IMR-90 (cell line): ENCODE data around the gene VPS26C. TPM values are rescaled to one million over a fixed set of nuclear protein-coding genes. Genes with fewer than 3 reads are reported as not detected.

ENCODE experiments used
- ATAC-seq: fragments of 200-7000 bp; cut with Tn5 transposase; 2 replicates; pipeline ENCODE4 v1.9.1; 2020; ENCODE audit warnings: low read depth, mild to moderate bottlenecking, moderate library complexity
- BruUV-seq: library from RNA; stranded (reverse); fragments of 400-500 nt; replicated peaks from 2 replicates; lab custom pipeline; 2021; lab: Mats Ljungman, UMichigan
- CTCF ChIA-PET: fragments of 300-600 bp; formaldehyde crosslinking; extraction: SDS; loops from one replicate; lab custom pipeline; 2021; ENCODE audit warnings: antibody characterized with exemption; lab: Yijun Ruan, JAX
- POLR2A ChIA-PET: fragments of 300-600 bp; sonication (Branson Sonifier 250); formaldehyde crosslinking; loops from one replicate; lab custom pipeline; 2022; ENCODE audit warnings: antibody characterized with exemption; ENCODE audit not compliant: unreplicated experiment; lab: Charles Lee
- DNase-seq: peaks from one replicate; pipeline ENCODE4 v3.0.0; 2013
- H2AFZ ChIP-seq: replicated peaks from 2 replicates; pipeline ENCODE3; 2013; ENCODE audit warnings: low read length, mild to moderate bottlenecking; ENCODE audit not compliant: poor library complexity
- H2AK5ac ChIP-seq: 2 replicates; pipeline ENCODE4 v1.6.1; 2013; ENCODE audit warnings: low read depth, low read length, inconsistent platforms
- H2AK9ac ChIP-seq: replicated peaks from 2 replicates; pipeline ENCODE3; 2013; ENCODE audit warnings: mild to moderate bottlenecking, low read depth, low read length, moderate library complexity; ENCODE audit not compliant: poor library complexity
- H2BK120ac ChIP-seq: 2 replicates; pipeline ENCODE4 v1.6.1; 2013; ENCODE audit warnings: low read depth, low read length, inconsistent platforms
- H2BK15ac ChIP-seq: 3 replicates; pipeline ENCODE4 v1.6.1; 2013; ENCODE audit warnings: low read depth, low read length, inconsistent platforms
- H2BK20ac ChIP-seq: 2 replicates; pipeline ENCODE4 v1.6.1; 2013; ENCODE audit warnings: low read depth, mild to moderate bottlenecking, inconsistent platforms, low read length, moderate library complexity
- H2BK5ac ChIP-seq: 2 replicates; pipeline ENCODE4 v1.6.1; 2013; ENCODE audit warnings: mild to moderate bottlenecking, low read depth, low read length, inconsistent platforms; ENCODE audit not compliant: poor library complexity, severe bottlenecking
- H3K14ac ChIP-seq: replicated peaks from 2 replicates; pipeline ENCODE4 v1.6.1; 2013; ENCODE audit warnings: low read depth, low read length, inconsistent platforms
- H3K18ac ChIP-seq: 2 replicates; pipeline ENCODE4 v1.6.1; 2013; ENCODE audit warnings: low read depth, low read length, control low read depth
- H3K23ac ChIP-seq: 2 replicates; pipeline ENCODE4 v1.6.1; 2013; ENCODE audit warnings: low read depth, low read length, inconsistent platforms
- H3K27ac ChIP-seq: 2 replicates; pipeline ENCODE4 v1.5.1; 2013; ENCODE audit warnings: mild to moderate bottlenecking, control low read depth, low read length; ENCODE audit not compliant: insufficient read depth
- H3K27me3 ChIP-seq: 2 replicates; pipeline ENCODE4 v1.6.1; 2013; ENCODE audit warnings: low read length; ENCODE audit not compliant: control insufficient read depth, insufficient read depth
- H3K36me3 ChIP-seq: 2 replicates; pipeline ENCODE4 v1.6.1; 2013; ENCODE audit warnings: low read length, mixed read lengths; ENCODE audit not compliant: control insufficient read depth, insufficient read depth
- H3K4ac ChIP-seq: 2 replicates; pipeline ENCODE4 v1.6.1; 2013; ENCODE audit warnings: low read depth, low read length, inconsistent platforms
- H3K4me1 ChIP-seq: 2 replicates; pipeline ENCODE4 v1.6.1; 2013; ENCODE audit warnings: low read length, mixed read lengths; ENCODE audit not compliant: control insufficient read depth, insufficient read depth
- H3K4me2 ChIP-seq: 2 replicates; pipeline ENCODE4 v1.6.1; 2013; ENCODE audit warnings: low read depth, mild to moderate bottlenecking, control low read depth, low read length, moderate library complexity
- H3K4me3 ChIP-seq: 2 replicates; pipeline ENCODE4 v1.5.1; 2013; ENCODE audit warnings: low read depth, mild to moderate bottlenecking, control low read depth, low read length, moderate library complexity; ENCODE audit not compliant: insufficient read depth
- H3K56ac ChIP-seq: 2 replicates; pipeline ENCODE4 v1.6.1; 2013; ENCODE audit warnings: low read length, inconsistent platforms; ENCODE audit not compliant: insufficient read depth; ENCODE audit errors: extremely low read depth
- H3K79me1 ChIP-seq, 2 experiments: 2 replicates each; pipeline ENCODE4 v1.6.1; 2013; ENCODE audit warnings: low read length in 2 of 2, inconsistent platforms in 1 of 2, low read depth in 1 of 2
- H3K9ac ChIP-seq: 2 replicates; pipeline ENCODE4 v1.6.1; 2013; ENCODE audit warnings: low read depth, low read length, control low read depth
- H3K9me1 ChIP-seq: 2 replicates; pipeline ENCODE4 v1.6.1; 2013; ENCODE audit warnings: low read length, inconsistent platforms; ENCODE audit not compliant: insufficient read depth
- H3K9me3 ChIP-seq: 2 replicates; pipeline ENCODE4 v1.6.1; 2013; ENCODE audit warnings: low read length; ENCODE audit not compliant: control insufficient read depth, insufficient read depth
- H4K20me1 ChIP-seq: 2 replicates; pipeline ENCODE4 v1.6.1; 2013; ENCODE audit warnings: low read length, inconsistent platforms; ENCODE audit not compliant: insufficient read depth
- H4K5ac ChIP-seq: 2 replicates; pipeline ENCODE4 v1.6.1; 2013; ENCODE audit warnings: mild to moderate bottlenecking, low read depth, low read length, control low read depth
- H4K8ac ChIP-seq, 2 experiments: 2 replicates each; pipeline ENCODE4 v1.6.1; 2013; ENCODE audit warnings: low read depth in 2 of 2, low read length in 2 of 2, control low read depth in 1 of 2, inconsistent platforms in 1 of 2
- H4K91ac ChIP-seq: 2 replicates; pipeline ENCODE4 v1.6.1; 2013; ENCODE audit warnings: low read depth, low read length, inconsistent platforms; ENCODE audit not compliant: insufficient read depth
- MAFK ChIP-seq: IDR thresholded peaks from 2 replicates; pipeline ENCODE4 v1.6.1; 2012; ENCODE audit warnings: low read depth, low read length, improper control_type of control experiment
- RCOR1 ChIP-seq: IDR thresholded peaks from 2 replicates; pipeline ENCODE4 v1.6.1; 2012; ENCODE audit warnings: mild to moderate bottlenecking, low read length, improper control_type of control experiment; ENCODE audit not compliant: insufficient replicate concordance
- SMC3 ChIP-seq: fragments of 150-350 bp; IDR thresholded peaks from 2 replicates; pipeline ENCODE4 v1.6.1; 2016; ENCODE audit warnings: low read depth, mild to moderate bottlenecking, antibody characterized with exemption, low read length, moderate library complexity
- whole genome bisulfite sequencing, 2 experiments: methylation state at CpG; one replicate each; pipeline versions ENCODE4 v1.1.5 to v1.1.7; 2013; ENCODE audit warnings: missing lambda C conversion rate in 2 of 2; ENCODE audit not compliant: insufficient read length in 1 of 2; ENCODE audit errors: extremely low coverage in 2 of 2; 5-methylcytosine and 5-hydroxymethylcytosine counted together
- dilution Hi-C: fragments of 300-500 bp; cut with HindIII; formaldehyde crosslinking; loops from one replicate; pipeline ENCODE4 v1.14.3; 2018; ENCODE audit warnings: low sequenced_read_pairs; ENCODE audit not compliant: unreplicated experiment
- in situ Hi-C: fragments of 300-500 bp; cut with MboI; formaldehyde crosslinking; loops from 3 replicates; pipeline ENCODE4 v1.14.3; 2019; ENCODE audit warnings: low sequenced_read_pairs, inconsistent platforms, mixed read lengths
- intact Hi-C: fragments of 100-400 bp; cut with micrococcal nuclease; formaldehyde crosslinking; loops from 2 replicates; pipeline ENCODE4 v1.10.0; 2022
- polyA plus RNA-seq, 3 experiments: library from polyadenylated mRNA; depleted of rRNA; stranded (reverse); fragments of >200 nt; gene quantifications; 2 replicates each; pipeline ENCODE4 v1.2.3, GENCODE V29; 2012; ENCODE audit warnings: low replicate concordance in 1 of 3
- total RNA-seq: library from RNA; depleted of rRNA; stranded (reverse); fragments of >200 nt; gene quantifications from 2 replicates; pipeline ENCODE4 v1.2.3, GENCODE V29; 2012

VPS26C gene
- total and polyA plus RNA-seq, 2 of the 4 experiments (the other 2 are of a cell fraction): 30.0 to 36.6 TPM

GRCh38 chr21:37193006-37193405 lies 74.1 kb downstream of the VPS26C start:
- Histone ChIP-seq H2AFZ (no peak overlapping the region), H3K27ac (no peak overlapping the region), H2BK5ac (no peak overlapping the region), H3K4ac (no peak overlapping the region), H2AK9ac (no peak overlapping the region), H4K20me1 (no peaks in the 10 kb centered on the region), H3K27me3 (no peaks in the 10 kb centered on the region), H3K18ac (no peak overlapping the region), H3K4me1 (0 out of 2 replicates have a peak, but pooled peaks cover 2% of the 10 kb centered on the region), H3K23ac (no peak overlapping the region), H3K4me3 (no peak overlapping the region), H2BK120ac (no peak overlapping the region), H3K4me2 (no peak overlapping the region), H3K9me1 (peaks cover 4% of the 10 kb centered on the region), H4K91ac (no peak overlapping the region), H3K9me3 (no peaks in the 10 kb centered on the region), H3K36me3 (peaks cover 55% of the 10 kb centered on the region), H2BK20ac (no peak overlapping the region), H2AK5ac (no peak overlapping the region), H2BK15ac (no peak overlapping the region), H3K9ac (no peak overlapping the region), H4K5ac (no peak overlapping the region), H3K14ac (no peak overlapping the region), H3K56ac (no peak overlapping the region), H4K8ac (no peak overlapping the region), H3K79me1 (peaks cover 20 to 24% of the 10 kb centered on the region in 2 experiments)
- WGBS, 2 experiments: no CpG with 5 or more reads among the region's 4 CpGs
- TF ChIP-seq MAFK (no peak), SMC3 (no peak), RCOR1 (no peak)
- in situ Hi-C loops (no loop called here), dilution Hi-C loops (no loop called here), intact Hi-C loops (no loop called here)
- DNase-seq: no peak
- no TSS peak for BruUV-seq
- ATAC-seq: no peak
- ChIA-PET CTCF (no interaction called here), POLR2A (no interaction called here)
